K562 (cell line): ENCODE results near the gene ZC3H18. TPM values are rescaled to one million over a fixed set of nuclear protein-coding genes. Genes with fewer than 3 reads are reported as not detected.

Source experiments
- ATF4 ChIP-seq: fragments of 450-650 bp; formaldehyde crosslinking; IDR thresholded peaks from 2 replicates; pipeline ENCODE4 v1.4.0; 2022; ENCODE audit warnings: mild to moderate bottlenecking, moderate library complexity
- CEBPG ChIP-seq, 3 experiments: fragments of 200-800 bp in 1 of 3; sonication (Bioruptor generic) in 1 of 3; sonication (generic) in 1 of 3; formaldehyde crosslinking in 1 of 3; IDR thresholded peaks in 2 of 3; conservative IDR thresholded peaks in 1 of 3; 2 replicates each; pipeline versions ENCODE4 v1.6.1 to v1.8.0; 2016 to 2022; ENCODE audit warnings: missing compliant biosample characterization in 2 of 3, missing genetic modification characterization in 2 of 3, mild to moderate bottlenecking in 1 of 3, missing genetic modification reagents in 1 of 3
- CXXC5 ChIP-seq: fragments of 250-450 bp; sonication (Bioruptor Pico); IDR thresholded peaks from 2 replicates; pipeline ENCODE4 v1.8.0; 2022; ENCODE audit warnings: inconsistent platforms, mild to moderate bottlenecking, moderate library complexity
- FOS ChIP-seq: IDR thresholded peaks from 3 replicates; pipeline ENCODE4 v1.6.1; 2011; ENCODE audit not compliant: insufficient read length; ENCODE audit errors: extremely low read depth
- HDAC1 ChIP-seq, 2 experiments: fragments of 450-650 bp; IDR thresholded peaks; 2 replicates each; pipeline ENCODE4 v1.6.1; 2016 to 2017; ENCODE audit warnings: inconsistent platforms in 1 of 2, mild to moderate bottlenecking in 1 of 2, moderate library complexity in 1 of 2
- KDM2B ChIP-seq: fragments of 250-450 bp; sonication (Bioruptor Pico); IDR thresholded peaks from 2 replicates; pipeline ENCODE4 v1.8.0; 2021; ENCODE audit warnings: mild to moderate bottlenecking, moderate library complexity
- NR3C1 ChIP-seq: sonication (generic); formaldehyde crosslinking; IDR thresholded peaks from 2 replicates; pipeline ENCODE4 v1.8.1; 2022; ENCODE audit warnings: missing genetic modification reagents
- PCBP1 ChIP-seq: fragments of 200-400 bp; formaldehyde crosslinking; IDR thresholded peaks from 2 replicates; pipeline ENCODE4 v1.6.1; 2018; ENCODE audit warnings: mild to moderate bottlenecking, low read depth, low read length; ENCODE audit not compliant: poor library complexity, severe bottlenecking
- PTBP1 ChIP-seq: fragments of 200-400 bp; formaldehyde crosslinking; IDR thresholded peaks from 2 replicates; pipeline ENCODE4 v1.6.1; 2017; ENCODE audit warnings: low read depth, low read length
- SAFB ChIP-seq: fragments of 200-400 bp; formaldehyde crosslinking; IDR thresholded peaks from 2 replicates; pipeline ENCODE4 v1.6.1; 2017; ENCODE audit warnings: low read depth, low read length, borderline replicate concordance
- SIN3B ChIP-seq: fragments of 450-650 bp; IDR thresholded peaks from 2 replicates; pipeline ENCODE4 v1.6.1; 2017; ENCODE audit warnings: low read depth, mild to moderate bottlenecking, moderate library complexity
- SREBF2 ChIP-seq: sonication (generic); formaldehyde crosslinking; IDR thresholded peaks from 2 replicates; pipeline ENCODE4 v1.4.0; 2020; ENCODE audit warnings: mild to moderate bottlenecking, missing genetic modification reagents
- SRF ChIP-seq, 2 experiments: fragments of 250-450, 450-650 bp in 1 of 2; sonication (Bioruptor Pico) in 1 of 2; sonication (generic) in 1 of 2; formaldehyde crosslinking; IDR thresholded peaks; 2 replicates each; pipeline versions ENCODE4 v1.5.0 to v1.5.1; 2020 to 2022; ENCODE audit warnings: mild to moderate bottlenecking in 1 of 2, missing genetic modification reagents in 1 of 2
- TFAP4 ChIP-seq: sonication (generic); formaldehyde crosslinking; IDR thresholded peaks from 2 replicates; pipeline ENCODE4 v1.8.0; 2022; ENCODE audit warnings: missing genetic modification reagents, mild to moderate bottlenecking, moderate library complexity, borderline replicate concordance
- TOE1 ChIP-seq, 2 experiments: fragments of 450-650 bp in 1 of 2; sonication (generic) in 1 of 2; formaldehyde crosslinking in 1 of 2; IDR thresholded peaks; 2 replicates each; pipeline versions ENCODE4 v1.7.1 to v1.8.0; 2016 to 2022; ENCODE audit warnings: borderline replicate concordance in 2 of 2, mild to moderate bottlenecking in 2 of 2, antibody characterized with exemption in 1 of 2, inconsistent platforms in 1 of 2, low read depth in 1 of 2, missing genetic modification reagents in 1 of 2, moderate library complexity in 1 of 2
- U2AF1 ChIP-seq: fragments of 200-400 bp; formaldehyde crosslinking; optimal IDR thresholded peaks from 2 replicates; pipeline ENCODE3; 2017; ENCODE audit warnings: mild to moderate bottlenecking, low read depth, low read length, moderate library complexity
- ZNF12 ChIP-seq: sonication (generic); formaldehyde crosslinking; IDR thresholded peaks from 2 replicates; pipeline ENCODE4 v1.4.0; 2020; ENCODE audit warnings: mild to moderate bottlenecking, missing genetic modification reagents
- ZNF143 ChIP-seq: sonication (generic); formaldehyde crosslinking; IDR thresholded peaks from 2 replicates; pipeline ENCODE4 v1.9.0; 2022; ENCODE audit warnings: mild to moderate bottlenecking, missing genetic modification reagents
- ZNF445 ChIP-seq: fragments of 250-450 bp; sonication (Bioruptor Pico); IDR thresholded peaks from 2 replicates; pipeline ENCODE4 v1.4.0; 2020; ENCODE audit warnings: low read depth, mild to moderate bottlenecking, moderate library complexity
- ZNF644 ChIP-seq: fragments of 200-800 bp; sonication (Bioruptor generic); IDR thresholded peaks from 2 replicates; pipeline ENCODE4 v1.6.1; 2016; ENCODE audit warnings: low read depth, missing genetic modification characterization, missing compliant biosample characterization
- ZNF740 ChIP-seq, 3 experiments: fragments of 200-800 bp in 1 of 3; sonication (Bioruptor generic) in 1 of 3; sonication (generic) in 1 of 3; formaldehyde crosslinking in 1 of 3; IDR thresholded peaks; 2 replicates each; pipeline versions ENCODE4 v1.6.1 to v1.8.0; 2016 to 2022; ENCODE audit warnings: mild to moderate bottlenecking in 2 of 3, missing compliant biosample characterization in 2 of 3, missing genetic modification characterization in 2 of 3, missing genetic modification reagents in 1 of 3
- polyA plus RNA-seq, 8 experiments: library from polyadenylated mRNA; depleted of rRNA in 4 of 8; stranded (reverse) in 5 of 8; unstranded in 3 of 8; fragments of >200 nt; fragmentation: Nextera tagmentation in 2 of 8; fragmentation: Illumina TruSeq in 1 of 8; extraction: Ambion mirVana in 2 of 8; extraction: Trizol in 1 of 8; gene quantifications; 2 replicates each; pipeline versions ENCODE4 v1.2.1 to v1.2.3, GENCODE V29; 2011 to 2014; ENCODE audit warnings: inconsistent platforms in 1 of 8, missing spikeins in 1 of 8
- total RNA-seq, 7 experiments: library from RNA; depleted of rRNA in 6 of 7; stranded (reverse); fragments of >200 nt in 6 of 7; fragmentation: Illumina TruSeq in 2 of 7; extraction: Trizol in 2 of 7; gene quantifications; 2 replicates each; pipeline versions ENCODE4 v1.2.1 to v1.2.3, GENCODE V29; 2011 to 2021; ENCODE audit warnings: low replicate concordance in 1 of 7

Gene ZC3H18
- total and polyA plus RNA-seq, 9 of the 15 experiments (the other 6 are each of a cell fraction or from before 2014, with no cell fraction given): 1.7 to 88.7 (median 26.9) TPM

GRCh38 chr16:88634141-88634993 is 64.2 kb downstream of the ZC3H18 start (continued):
- no peak for TF ChIP-seq SRF (CRISPR knock-in tag; IDR thresholded peaks at IDR 0.05)
- TF ChIP-seq PTBP1: 0 out of 2 replicates have a peak, but pooled peaks have one; percentile 21
- 0 out of 2 replicates have a peak, but pooled peaks have one; percentile 23 for TF ChIP-seq CXXC5 (CRISPR knock-in tag)
- TF ChIP-seq ATF4 (CRISPR knock-in tag): no peak
- peak; percentile 58; the same call in 1 of the 2 replicates for TF ChIP-seq TFAP4 (CRISPR knock-in tag)
- no peak for TF ChIP-seq ZNF445 (CRISPR knock-in tag)
- peak; percentile 9; the same call in 1 of the 2 replicates for TF ChIP-seq SAFB
- TF ChIP-seq SIN3B: peak; percentile 37; the same call in 1 of the 2 replicates
- peak; percentile 64; the same call in 1 of the 2 replicates for TF ChIP-seq ZNF740 (CRISPR knock-in tag; IDR thresholded peaks at IDR 0.05)
- no peak for TF ChIP-seq ZNF740 (tag; IDR thresholded peaks at IDR 0.05)
- TF ChIP-seq FOS: no peak
- TF ChIP-seq U2AF1: peak; percentile 86
- peak in 1 of 2 experiments; percentile 37; a peak in 1 of 4 replicates for TF ChIP-seq HDAC1 (IDR thresholded peaks at IDR 0.05)
- 0 out of 2 replicates have a peak, but pooled peaks have one; percentile 11 for TF ChIP-seq ZNF12
- TF ChIP-seq NR3C1 (CRISPR knock-in tag): no peak
- peak; percentile 87 for TF ChIP-seq CEBPG (CRISPR knock-in tag; IDR thresholded peaks at IDR 0.05)
- peak; percentile 11 to 64; a peak in 1 of 4 replicates for TF ChIP-seq CEBPG (tag; conservative IDR thresholded peaks at IDR 0.05 in 1 of 2, IDR thresholded peaks at IDR 0.05 in 1 of 2)
- TF ChIP-seq SREBF2: no peak
- no peak for TF ChIP-seq TOE1 (IDR thresholded peaks at IDR 0.05; ENCODE audit: borderline replicate concordance)
- no peak for TF ChIP-seq TOE1 (CRISPR knock-in tag; IDR thresholded peaks at IDR 0.05; ENCODE audit: borderline replicate concordance, low read depth)
- TF ChIP-seq KDM2B (CRISPR knock-in tag): no peak
- TF ChIP-seq ZNF644 (tag): no peak
- TF ChIP-seq PCBP1: peak; percentile 38
- TF ChIP-seq ZNF143 (CRISPR knock-in tag): no peak
